ENCODE results near the gene ITGA3. TPM values are rescaled to one million over a fixed set of nuclear protein-coding genes. Genes with fewer than 3 reads are reported as not detected.

The ITGA3 gene
- total RNA-seq, 2 donors from 2014 or later, result 31.0 to 36.3 TPM

- intact Hi-C loops (cut with DNase I), result loop anchor here (5.0 kb wide), 1 partner anchor 58 kb away; no protein-coding TSS in a partner anchor
- no peak overlapping the region for H3K4me3 ChIP-seq
Observed at GRCh38 chr17:50029185-50029584, 26.7 kb upstream of the ITGA3 start.

DNA sequence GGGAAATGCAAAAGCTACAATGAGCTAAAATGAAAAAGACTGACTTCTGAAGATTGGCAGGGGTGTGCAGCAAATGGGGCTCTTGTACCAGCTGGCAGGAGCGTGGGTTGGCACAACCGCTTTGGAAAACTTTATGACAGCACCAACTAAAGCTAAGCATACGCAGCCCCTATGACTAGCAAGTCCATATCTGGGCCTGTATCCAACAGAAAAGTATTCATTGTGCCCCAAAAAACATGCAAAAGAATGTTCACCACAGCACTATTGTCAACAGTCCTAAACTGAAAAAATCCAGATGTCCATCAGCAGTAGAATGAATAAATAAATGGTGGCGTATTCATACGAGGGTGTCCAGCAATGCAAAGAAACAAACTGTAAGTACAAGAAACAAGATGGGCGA lies 22.6 kb upstream of the ITGA3 start:
- no peaks in the 10 kb centered on the region for H3K9me3 ChIP-seq
- no peaks in the 10 kb centered on the region for H3K36me3 ChIP-seq (replicated peaks in 1 of 2; ENCODE audit: insufficient read depth in 1 of 2, low read depth in 2 of 2)
- intact Hi-C loops (cut with DNase I), result no loop called here
- H3K27me3 ChIP-seq, result no peaks in the 10 kb centered on the region
- no peak for DNase-seq
- 75 to 83% methylated on average over 6 of the region's 6 CpGs for WGBS, 2 donors
- no peak overlapping the region for H3K27ac ChIP-seq
- H3K4me1 ChIP-seq, result peaks cover 34% of the 10 kb centered on the region
- no peak overlapping the region for H3K4me3 ChIP-seq
- no peak for ATAC-seq
- TF ChIP-seq CTCF (IDR thresholded peaks at IDR 0.05) (no peak), POLR2A (IDR thresholded peaks at IDR 0.05) (no peak)

More at GRCh38 chr17:50029185-50029584, 26.7 kb upstream of the ITGA3 start:
- ATAC-seq (no peak), DNase-seq (no peak)
- H3K27me3 ChIP-seq, result no peaks in the 10 kb centered on the region
- H3K36me3 ChIP-seq (replicated peaks in 1 of 2; ENCODE audit: insufficient read depth in 1 of 2, low read depth in 2 of 2), result no peaks in the 10 kb centered on the region
- H3K9me3 ChIP-seq, result no peaks in the 10 kb centered on the region
- TF ChIP-seq POLR2A (IDR thresholded peaks at IDR 0.05) (no peak), CTCF (IDR thresholded peaks at IDR 0.05) (no peak)
- peaks cover 14% of the 10 kb centered on the region for H3K4me1 ChIP-seq
- WGBS, 2 donors, result 66 to 78% methylated on average over 6 to 7 of the region's 7 CpGs
- no peak overlapping the region for H3K27ac ChIP-seq

DNA sequence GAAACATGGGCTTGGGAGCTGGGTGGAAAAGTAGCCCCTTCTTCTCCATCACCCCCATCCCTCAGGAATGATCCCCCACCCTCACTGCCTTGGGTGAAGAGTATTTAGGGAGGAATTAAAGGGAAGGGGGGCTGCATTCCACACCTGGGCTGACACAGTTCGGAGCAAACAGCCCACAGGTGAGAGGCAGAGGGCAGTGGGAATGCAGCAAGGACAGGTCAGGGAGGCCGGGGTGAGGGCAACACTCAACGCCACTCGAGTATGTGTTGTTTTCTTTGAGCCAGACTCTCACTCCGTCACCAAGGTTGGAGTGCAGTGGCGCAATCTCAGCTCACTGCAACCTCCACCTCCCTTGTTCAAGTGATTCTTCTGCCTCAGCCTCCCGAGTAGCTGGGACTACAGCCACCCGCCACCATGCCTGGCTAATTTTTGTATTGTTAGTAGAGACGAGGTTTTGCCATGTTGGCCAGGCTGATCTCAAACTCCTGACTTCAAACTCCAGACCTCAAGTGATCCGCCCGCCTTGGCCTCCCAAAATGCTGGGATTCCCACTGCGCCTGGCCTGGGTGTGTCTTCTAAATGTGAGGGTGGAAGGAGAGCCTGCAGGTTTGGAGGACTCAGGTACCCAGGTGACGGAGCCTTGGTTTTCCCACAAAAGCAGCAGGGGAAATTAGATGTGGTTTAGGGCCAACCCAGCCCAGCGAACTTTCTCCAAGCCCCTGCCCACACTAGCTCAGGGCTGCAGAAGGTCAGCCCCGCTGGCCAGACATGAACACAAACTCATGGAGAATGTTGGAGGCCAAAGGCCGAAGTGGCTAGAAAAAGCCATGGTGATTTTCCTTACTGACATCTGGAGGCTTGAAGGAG lies 21.2 kb upstream of the ITGA3 start:
- intact Hi-C loops (cut with DNase I), result no loop called here
- WGBS, 2 donors, result 74 to 86% methylated on average over 8 to 16 of the region's 16 CpGs
- Histone ChIP-seq H3K27ac (peak overlapping the region in 3 of 4 donors; percentile 51 to 60 (median 54)), H3K4me1 (peaks cover 33% of the 10 kb centered on the region), H3K27me3 (no peaks in the 10 kb centered on the region), H3K9me3 (no peaks in the 10 kb centered on the region), H3K36me3 (replicated peaks in 1 of 2; ENCODE audit: insufficient read depth in 1 of 2, low read depth in 2 of 2) (no peaks in the 10 kb centered on the region), H3K4me3 (no peak overlapping the region)
- TF ChIP-seq POLR2A (IDR thresholded peaks at IDR 0.05) (no peak), CTCF (IDR thresholded peaks at IDR 0.05) (no peak)
- DNase-seq (no peak), ATAC-seq (no peak)

GRCh38 chr17:50035421-50035879 lies 20.5 kb upstream of the ITGA3 start:
- intact Hi-C loops (cut with DNase I), result no loop called here
- Histone ChIP-seq H3K27ac (peak overlapping the region in 1 of 4 donors; percentile 60), H3K27me3 (no peaks in the 10 kb centered on the region), H3K4me3 (no peak overlapping the region), H3K4me1 (peaks cover 33% of the 10 kb centered on the region), H3K36me3 (replicated peaks in 1 of 2; ENCODE audit: insufficient read depth in 1 of 2, low read depth in 2 of 2) (no peaks in the 10 kb centered on the region), H3K9me3 (no peaks in the 10 kb centered on the region)
- DNase-seq (no peak), ATAC-seq (no peak)
- no peak for TF ChIP-seq POLR2A (IDR thresholded peaks at IDR 0.05)
- no peak for TF ChIP-seq CTCF (IDR thresholded peaks at IDR 0.05)
- 76 to 85% methylated on average over 4 to 5 of the region's 5 CpGs for WGBS, 2 donors
